ENCODE results near the gene RNF169.

The RNF169 gene, protein sequence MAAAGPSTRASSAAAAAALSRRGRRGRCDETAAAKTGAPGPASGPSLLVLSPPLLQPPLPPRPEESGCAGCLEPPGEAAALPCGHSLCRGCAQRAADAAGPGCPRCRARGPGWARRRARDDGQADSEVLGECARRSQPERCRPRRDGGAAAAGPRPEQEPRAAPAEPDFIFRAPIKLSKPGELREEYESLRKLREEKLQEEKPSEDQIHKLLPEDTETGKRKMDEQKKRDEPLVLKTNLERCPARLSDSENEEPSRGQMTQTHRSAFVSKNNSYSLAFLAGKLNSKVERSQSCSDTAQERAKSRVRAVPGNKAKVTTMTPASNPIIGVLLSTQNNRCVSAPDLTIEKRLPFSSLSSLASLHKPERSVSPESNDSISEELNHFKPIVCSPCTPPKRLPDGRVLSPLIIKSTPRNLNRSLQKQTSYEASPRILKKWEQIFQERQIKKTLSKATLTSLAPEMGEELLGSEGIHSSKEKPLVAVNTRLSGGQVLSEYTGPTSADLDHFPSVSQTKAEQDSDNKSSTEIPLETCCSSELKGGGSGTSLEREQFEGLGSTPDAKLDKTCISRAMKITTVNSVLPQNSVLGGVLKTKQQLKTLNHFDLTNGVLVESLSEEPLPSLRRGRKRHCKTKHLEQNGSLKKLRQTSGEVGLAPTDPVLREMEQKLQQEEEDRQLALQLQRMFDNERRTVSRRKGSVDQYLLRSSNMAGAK

DNA sequence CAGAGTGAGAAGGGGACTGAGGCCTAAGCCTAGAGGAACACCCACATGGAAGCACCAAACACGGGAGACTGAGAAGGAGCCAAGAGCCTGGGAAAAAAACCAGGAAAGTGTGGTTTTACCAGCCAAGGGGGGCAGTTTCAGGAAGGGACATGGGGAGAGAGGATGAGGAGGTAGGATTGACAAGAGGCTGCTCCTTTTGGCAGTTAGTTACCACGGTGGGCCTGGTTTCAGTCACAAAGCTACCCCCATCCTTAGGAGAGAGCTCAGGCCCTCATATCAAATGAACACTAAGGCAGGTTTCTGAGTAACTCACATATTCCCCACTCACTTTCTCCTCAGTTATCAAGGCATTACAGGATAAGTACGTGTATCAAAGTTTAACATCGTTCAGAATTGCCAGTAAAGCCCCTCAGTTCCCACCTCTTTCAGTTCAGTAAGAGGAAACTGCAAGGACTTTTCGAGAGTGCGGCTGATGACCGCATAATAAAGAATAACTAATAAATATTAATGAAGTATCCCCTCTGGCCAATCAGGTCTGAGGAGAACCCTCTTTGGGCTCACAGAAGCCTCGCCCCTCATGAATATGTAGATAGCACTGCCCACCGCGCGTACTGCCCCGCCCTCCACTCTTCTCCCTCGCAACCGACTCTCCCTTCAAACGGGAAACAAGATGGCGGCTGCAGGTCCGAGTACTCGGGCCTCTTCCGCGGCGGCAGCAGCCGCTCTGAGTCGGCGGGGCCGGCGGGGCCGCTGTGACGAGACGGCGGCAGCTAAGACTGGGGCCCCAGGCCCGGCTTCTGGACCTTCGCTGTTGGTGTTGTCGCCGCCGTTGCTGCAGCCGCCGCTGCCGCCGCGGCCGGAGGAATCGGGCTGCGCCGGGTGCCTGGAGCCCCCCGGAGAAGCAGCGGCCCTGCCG is at the start of gene RNF169:
Gene RNF169, plus strand, starts transcription at position 639 of the 916 bp plus-strand sequence. Its CDS starts 32 bp downstream, at position 671.
- DNase-seq: peak; percentile 99

DNA sequence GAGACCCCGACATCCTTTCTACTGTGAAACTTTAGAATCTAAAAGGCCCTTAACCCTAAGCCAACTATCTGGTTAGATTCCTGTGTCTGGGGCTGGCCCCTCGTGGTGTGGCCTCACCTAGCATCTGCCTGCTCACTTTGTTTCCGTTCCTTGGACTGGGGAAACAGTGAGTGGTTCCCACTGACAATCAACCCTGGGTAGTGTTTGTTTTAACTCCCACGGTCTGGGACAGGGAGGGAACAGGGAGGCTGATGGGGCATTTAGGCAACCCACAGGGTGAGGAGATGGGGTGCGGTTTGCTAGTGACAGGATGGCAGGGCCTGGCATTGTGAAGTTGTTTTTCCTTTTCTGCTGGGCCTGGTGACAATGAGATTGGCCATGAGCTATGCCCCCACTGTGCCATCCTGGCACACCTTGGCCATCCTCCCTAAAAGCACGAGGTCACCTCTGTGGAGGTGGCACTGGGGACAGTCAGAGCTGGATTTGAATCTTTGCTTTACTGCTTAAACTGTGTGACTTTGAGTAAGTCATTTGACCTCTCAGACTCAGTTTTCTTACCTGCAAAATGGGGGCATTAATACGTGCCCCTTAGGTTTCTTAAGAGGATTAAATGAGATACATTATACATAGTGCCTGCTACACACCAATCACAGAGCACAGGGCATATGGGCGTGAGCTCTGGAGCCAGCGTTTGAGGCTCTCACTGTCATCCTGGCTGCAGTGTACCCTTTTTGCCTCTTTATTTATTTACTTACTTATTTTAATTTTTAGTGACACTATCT is 48.8 kb upstream of the RNF169 start:
- DNase-seq: no peak

DNA sequence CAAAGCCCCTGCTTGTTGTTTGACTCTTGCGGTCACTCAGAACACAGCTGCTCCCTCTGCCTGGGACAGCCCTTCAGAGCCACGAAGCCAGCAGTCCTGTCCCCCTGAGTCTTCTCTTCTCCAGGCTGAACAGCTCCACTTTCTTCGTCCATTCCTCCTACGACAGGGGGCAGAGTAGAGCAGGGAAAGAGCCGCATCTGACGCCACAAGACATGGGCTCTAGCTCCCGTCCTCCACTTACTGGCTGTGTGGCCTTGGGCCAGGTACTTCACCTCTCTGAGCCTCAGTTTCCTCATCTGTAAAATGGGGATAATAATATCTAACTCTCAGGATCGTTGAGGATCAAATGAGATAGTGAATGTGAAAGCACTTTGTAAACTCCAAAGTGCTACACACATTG is 47.3 kb upstream of the RNF169 start:
- no peak for DNase-seq

DNA sequence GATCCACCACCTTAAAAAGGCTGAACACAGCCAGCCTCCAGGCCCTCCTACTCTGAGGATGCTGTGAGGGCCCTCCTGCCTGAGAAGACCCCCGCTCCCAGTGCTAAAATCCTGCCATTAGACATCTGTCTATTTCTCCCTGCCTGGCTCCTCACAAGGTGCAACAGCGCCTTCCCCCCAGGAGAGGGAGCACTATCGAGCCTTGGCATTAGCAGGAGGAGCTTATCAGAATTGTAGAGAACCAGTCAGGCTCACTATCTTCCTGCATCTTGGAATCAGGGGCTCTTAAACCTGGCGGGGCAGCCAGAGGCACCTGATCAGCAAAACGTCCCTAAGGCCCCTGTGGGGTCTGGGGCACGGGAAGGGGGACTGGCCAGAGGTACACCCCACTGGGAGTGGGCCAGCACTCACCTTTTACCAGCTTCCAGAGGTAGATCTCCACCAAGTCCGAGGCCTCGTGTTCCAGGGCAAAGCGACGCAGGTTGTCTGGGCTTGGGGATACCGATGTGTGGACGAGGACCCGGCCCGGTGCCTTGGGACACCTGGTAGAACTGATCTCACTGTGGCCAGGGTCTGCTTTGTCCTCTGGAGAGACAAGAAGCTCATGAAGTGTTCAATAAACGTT is 46.2 kb upstream of the RNF169 start:
- DNase-seq: peak; percentile 42

DNA sequence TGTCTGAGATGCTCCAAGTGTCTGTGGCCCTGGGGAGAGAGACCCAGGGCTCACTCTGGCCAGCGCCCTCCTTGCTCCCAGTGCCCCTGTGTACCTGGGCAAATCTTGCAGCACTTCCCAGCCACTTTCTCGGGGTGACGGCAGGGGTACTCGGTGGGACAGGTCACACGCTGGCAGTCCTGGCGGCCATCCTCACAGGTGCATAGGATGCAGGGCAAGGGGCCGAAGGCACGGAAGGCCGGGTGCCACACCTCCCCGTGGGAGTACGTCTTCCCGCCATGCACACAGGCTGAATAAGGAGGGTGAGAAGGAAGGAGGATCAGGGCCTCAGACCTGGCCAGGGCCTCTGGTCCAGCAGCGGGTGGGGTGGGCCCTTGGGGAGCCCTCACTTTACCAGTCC is 45.4 kb upstream of the RNF169 start:
- no peak for DNase-seq

DNA sequence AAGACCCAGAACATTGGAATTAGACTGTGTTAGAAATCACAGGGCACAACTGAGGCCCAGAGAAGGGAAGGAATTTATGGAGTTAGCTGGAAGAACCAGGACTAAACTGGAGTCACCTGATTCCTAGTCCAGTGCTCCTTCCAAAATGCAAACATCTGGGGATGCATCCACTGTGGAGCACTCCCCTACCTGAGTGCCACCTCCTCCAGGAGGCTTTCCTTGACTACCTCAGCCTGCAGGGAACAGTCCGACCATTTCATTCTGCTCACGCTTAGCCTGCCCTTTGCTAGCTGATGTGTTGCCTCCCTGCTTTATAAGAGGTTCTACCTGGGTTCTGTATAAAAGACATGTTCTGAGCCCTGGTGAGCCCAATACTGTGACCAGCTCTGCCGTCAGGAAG is 41.5 kb upstream of the RNF169 start:
- DNase-seq: no peak

DNA sequence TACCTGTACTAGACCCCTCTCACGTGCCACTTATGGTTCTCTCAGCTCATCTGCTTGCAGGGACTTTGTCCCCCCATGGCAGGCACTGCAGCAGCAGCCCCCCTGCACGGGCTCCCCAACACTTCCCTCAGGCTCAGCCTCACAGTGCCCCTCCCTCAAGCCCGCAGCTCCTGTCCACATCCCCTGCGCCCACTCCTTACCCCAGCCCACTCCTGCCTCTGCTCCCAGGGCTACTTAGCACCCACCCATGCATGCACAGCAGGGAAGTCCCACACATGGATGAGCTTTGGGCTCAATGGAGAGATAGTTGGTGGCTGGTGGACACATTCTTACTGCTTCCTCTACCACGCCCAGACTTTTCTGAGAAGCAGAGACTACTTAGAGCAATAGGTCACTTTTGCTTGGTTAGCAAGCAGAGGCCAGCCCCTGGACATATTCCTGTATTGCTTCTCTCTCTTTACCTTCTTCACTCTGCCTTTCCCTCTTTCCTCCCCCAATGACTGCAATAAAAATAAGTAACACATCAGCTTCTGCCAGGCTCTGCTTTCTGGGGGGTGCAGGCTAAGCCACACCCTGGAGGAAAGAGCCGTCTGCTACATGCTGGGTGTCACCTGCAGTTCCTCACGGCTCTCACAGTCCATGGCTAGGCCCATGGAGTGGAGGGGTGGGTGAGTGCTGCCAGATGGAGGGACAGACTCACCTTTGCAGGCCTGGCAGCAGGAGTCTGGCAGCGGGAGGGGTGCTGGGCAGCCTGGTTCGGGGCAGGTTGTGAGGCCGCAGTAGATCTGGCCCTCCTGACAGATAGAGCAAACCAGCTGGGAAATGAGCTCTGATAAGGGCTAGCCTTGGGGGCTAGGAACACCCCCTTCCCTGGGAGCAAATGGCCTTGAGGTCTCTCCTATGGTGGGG is 40.8 kb upstream of the RNF169 start:
- no peak for DNase-seq

DNA sequence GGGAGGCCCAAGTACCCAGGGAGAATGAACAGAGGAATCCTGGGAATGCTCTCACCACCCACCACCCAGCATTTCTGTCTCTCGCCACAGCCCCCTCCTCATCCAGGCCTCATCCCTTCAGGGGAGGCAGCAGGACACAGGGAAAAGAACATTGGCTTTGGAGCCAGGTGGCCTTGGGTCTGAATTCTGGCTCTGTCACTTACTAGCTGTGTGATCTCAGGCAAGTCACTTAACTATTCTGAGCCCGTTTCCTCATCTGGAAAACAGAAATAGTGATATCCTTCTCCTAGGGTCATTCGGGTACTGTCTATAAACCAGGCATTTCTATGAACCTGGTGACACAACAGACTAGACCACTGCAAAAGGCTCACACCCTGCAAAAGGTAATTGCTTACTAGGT is 39.5 kb upstream of the RNF169 start:
- no peak for DNase-seq

DNA sequence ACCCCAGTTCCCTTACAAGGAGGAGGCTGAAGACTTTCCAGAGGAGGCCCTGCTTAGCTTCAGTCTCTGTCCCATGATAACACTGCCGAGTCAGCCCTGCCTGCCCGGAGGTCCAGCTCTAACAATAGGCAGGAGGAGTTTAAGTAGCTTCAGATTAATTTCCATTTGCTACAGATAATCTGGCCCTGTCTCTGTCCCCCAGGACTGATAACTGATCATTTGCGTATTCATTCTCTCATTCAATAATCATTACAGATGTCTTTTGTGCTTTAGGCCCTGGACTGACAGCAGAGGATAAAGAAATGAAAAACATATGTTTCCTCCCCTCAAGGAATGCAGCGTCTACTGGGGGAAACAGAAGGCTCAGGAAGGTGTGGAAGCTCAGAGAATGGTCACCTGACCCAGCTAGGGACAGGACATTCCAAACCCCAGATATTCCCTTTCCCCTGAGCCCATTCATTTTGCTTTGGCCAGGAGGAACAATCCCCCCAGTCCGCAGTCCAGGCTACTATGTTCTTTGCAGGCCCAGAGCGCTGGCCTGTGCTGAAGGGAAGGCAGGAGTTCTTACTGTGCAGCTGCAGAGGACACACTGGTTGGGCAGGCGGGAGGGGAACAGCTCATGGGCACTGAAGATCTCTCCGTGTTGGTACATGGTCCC is 38.2 kb upstream of the RNF169 start:
- no peak for DNase-seq

DNA sequence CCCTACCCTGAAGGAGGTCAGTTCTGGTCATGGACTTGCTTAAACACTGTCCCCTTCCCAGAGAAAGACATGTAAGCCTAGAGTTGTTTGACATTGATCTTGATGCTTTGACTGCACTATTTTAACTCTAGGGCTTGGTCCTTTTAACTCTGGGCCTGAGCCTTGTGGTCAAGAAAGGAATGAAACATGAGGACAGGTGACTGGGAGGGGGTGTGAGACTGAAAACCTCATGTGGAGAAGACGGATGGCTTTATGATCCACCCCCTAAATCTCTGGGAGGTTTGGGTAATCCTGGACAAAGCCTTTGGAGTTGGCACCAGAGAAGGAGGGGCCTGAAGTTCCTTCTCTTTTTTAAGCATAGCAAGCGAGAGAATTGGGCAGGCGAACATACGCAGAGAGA is 35.0 kb upstream of the RNF169 start:
- DNase-seq: no peak

DNA sequence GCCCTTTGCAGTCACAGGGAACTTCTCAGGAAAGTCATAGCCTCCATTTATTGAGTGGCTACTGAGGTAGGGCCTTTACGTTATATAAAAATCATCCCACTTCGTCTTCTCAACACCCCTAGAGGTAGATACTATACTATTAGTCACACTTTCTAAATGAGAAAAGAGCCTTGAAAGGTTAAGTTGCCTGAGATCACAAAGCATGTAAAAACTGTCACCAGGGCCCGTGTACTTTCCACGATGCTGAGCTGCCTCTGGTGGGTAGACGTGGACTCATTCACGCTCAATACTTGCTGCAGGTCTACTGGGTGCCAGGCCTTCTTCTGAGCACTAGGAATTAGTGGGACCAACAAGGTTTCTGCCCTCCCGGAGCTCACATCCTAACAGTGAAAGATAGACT is 33.7 kb upstream of the RNF169 start:
- DNase-seq: no peak

DNA sequence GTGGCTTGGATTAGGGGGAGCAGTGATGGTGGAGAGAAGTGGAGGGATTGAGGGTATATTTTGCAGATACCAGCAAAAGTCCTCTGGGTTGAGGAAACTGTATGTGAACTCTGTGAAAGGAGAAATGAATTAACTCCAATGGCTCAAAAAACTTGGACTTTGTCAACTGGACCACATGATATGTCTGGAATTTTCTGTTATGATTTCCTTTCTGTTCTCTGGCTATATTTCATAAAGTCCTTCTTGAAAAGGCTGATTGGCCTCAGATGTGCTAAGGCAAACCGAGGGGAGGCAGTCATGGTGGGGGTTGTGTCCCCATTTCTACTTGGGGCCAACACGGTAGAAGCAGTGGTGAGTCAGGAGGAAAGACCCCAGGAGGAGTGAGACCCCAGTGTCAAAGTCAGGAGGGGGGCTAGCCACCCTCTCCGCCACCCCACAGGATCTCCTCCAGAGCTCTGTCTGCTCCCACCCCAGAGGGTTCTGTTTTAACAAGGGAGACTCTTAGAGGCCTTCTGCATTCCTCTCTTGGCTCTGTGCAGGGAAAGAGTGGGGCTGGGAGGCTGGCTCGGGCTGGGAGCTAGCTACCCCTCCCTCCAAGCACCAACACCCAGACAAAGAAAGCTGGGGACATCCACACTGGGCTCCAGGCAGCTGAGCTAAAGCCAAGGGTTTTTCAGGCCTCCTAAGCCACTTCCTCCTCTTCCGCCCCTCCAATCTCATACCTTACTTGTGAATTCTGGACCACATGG is 31.3 kb upstream of the RNF169 start:
- DNase-seq: no peak

DNA sequence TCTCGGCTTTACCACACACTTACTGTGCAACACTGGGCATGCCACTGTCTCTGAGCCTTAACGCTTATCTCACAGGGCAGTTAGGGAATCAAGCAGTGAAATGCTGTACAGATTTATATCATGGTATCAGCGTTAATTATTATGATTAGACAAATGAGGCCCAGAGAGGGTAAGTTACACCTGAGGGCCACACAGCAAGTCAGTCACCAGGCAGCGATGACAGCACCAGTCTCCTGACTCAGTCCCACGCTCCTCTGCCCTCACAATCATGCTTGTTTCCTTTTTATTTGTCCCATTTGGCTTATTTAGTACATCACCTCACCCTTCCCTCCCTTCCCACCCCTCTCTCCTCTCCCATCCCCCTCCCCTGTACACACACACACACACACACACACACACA is 29.6 kb upstream of the RNF169 start:
- DNase-seq: no peak

DNA sequence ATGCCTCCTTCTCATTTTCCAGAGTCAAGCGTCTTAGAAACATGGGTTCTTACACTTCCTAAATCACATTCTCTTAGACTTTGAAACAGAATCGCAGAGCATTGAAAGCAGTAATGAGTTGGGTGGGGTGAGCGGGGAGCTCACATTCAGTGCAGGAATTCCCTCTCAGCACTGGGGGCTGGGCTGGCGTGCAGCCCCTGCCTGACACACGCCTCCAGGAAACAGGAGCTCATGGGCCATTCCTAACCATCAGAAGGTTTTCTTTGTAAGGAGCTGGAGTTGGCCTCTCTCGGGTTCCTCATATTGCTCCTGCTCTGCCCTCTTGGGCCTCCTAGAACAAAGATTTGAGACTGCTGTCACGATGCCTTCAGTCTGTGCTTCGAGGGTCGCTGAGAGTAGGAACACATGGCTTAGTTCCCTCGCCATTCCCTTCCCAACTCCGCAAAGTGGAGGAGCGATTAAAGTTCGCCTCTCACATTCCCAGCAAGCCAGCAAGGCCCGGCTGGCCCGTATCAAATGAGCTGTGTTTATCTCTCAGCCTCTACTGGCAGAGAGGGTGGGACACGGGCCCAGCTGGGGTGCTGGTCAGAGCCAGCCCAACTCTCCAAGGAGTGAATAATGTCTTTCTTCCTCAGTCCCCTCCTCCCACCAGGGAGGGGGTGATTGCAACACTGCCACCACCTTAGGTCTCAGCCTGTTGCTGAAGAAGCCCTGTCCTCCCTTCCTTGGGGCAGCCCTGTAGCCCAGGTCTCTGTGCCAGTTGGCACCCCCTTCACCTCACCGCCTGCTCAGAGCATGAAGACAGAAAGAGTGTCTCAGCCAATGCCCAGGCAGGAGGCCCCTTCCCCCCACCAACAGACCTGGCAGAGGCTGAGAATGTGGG is 27.8 kb upstream of the RNF169 start:
- DNase-seq: no peak

DNA sequence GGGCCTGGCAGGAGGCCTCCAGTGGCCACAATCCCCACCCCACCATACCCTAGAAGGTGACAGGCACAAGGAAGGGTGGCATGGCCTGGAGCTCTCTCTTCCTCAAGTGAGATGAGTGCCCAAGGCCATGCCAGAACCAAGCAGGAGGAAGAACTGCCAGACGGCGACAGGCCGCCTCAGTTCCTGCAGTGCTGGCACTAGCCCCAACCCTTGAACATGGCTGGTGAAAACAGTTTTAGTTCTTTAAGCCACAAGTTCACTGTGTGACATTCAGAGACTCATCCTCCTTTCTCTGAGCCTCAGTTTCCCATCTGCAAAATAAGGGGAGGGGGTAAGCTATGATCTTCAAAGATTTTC is 27.2 kb upstream of the RNF169 start:
- no peak for DNase-seq

DNA sequence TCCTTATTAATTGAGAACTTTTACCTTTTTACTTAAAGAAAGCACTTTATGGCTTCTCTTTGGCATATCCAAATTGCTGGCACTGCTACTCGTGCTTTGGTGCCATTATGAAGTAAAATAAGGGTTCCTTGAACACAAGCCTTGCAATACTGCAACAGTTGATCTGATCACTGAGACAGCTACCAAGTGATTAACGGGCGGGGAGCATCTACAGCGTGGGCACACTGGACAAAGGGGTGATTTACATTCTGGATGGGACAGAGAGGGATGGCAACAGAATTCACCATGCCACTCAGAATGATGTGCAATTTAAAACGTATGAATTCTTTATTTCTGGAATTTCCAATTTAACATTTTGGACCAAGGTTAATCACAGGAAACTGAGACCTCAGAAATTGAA is 25.1 kb upstream of the RNF169 start:
- DNase-seq: no peak

DNA sequence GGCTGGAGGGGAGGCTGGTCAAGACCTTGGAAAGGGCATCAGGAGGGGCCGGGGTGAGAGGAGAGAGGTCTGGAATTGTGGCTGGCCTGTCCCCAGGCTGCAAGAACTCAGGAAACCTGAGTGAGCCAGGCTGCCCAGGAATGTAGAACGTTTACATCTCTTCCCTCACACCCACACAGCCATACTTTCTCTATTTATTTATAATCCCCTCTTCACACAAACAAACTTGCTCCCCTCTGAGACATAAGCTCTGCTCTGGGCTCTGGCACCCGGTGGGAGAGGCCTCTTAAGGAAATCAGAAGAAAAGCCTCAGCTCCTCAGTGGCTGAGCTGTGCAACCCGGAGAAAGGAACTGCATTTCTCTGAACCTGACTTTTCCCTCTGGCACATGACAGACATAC is 22.9 kb upstream of the RNF169 start:
- DNase-seq: no peak

DNA sequence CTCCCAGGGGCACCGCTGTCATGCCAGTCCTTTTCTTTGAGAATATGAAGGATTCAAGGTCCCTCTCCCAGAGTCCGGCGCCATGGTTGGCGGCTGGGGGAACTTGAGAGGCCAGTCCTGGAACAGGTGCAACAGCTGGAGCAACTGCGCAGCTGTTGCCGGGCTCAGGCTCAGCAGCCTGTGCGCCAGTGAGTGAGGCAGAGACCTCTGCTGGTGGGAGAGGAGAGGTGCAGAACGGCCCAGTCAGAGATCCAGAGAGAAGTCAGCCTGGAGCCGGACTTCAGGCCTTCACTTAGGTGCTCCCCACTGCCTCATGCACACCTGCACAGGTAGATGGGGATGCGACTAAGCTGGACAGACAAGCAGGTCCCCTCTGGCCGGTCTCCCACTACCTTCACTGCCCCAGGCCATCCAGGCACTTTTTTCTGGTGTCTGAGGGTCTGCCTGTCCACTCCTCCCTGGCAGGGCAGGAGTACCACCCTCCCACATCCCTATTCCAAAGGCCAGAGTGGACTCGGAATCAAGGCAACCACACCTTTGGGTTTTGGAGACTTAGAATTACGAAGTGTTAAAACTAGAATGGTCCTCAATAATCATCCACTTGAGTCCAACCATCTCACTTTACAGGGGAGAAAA is 22.0 kb upstream of the RNF169 start:
- peak; percentile 86 for DNase-seq

Measured in DMS79 treated with DMSO at 0.1 percent for 48 hours (cell line).